Activated T-helper 2 cell treated with anti-CD3 and anti-CD28 coated beads, Interferon-gamma antibody, Interleukin-2, Interleukin-4, amounts not matched to agents 10 μg/mL and 5 μg/mL and 100 μg/mL, durations not matched to agents 14 hours and 24 hours and 36 hours (primary cell): ENCODE measurements around the gene TYW1B. TPM values are rescaled to one million over a fixed set of nuclear protein-coding genes. Genes with fewer than 3 reads are reported as not detected.

Experiments
- total RNA-seq: library from RNA; stranded (reverse); gene quantifications from 2 replicates; pipeline ENCODE4 v1.2.3, GENCODE V29; 2022

TYW1B gene
- total RNA-seq, 1 donor from 2014 or later, result 3.6 TPM

Other genes starting within 250 kb of the TYW1B start
- 70.6 and 71.4 TPM in 2 replicates for gene POM121, start 96.9 kb upstream of the TYW1B start, total RNA-seq
- 0.43 and 0.69 TPM in 2 replicates for gene TRIM74, start 141.3 kb upstream of the TYW1B start, total RNA-seq
- gene SPDYE8, start 201.6 kb upstream of the TYW1B start, total RNA-seq, result not detected in 2 replicates
- not detected in 2 replicates for gene SPDYE11, start 229.7 kb upstream of the TYW1B start, total RNA-seq